ENCODE results near the gene KRTAP1-5. TPM values are rescaled to one million over a fixed set of nuclear protein-coding genes. Genes with fewer than 3 reads are reported as not detected.
"Not testable (repeated sequence)": the region's sequence is repeated elsewhere in the genome, so short reads cannot be mapped to it uniquely, and the experiment has no call there.

The KRTAP1-5 gene
- total RNA-seq, 2 donors from 2014 or later: not detected

DNA sequence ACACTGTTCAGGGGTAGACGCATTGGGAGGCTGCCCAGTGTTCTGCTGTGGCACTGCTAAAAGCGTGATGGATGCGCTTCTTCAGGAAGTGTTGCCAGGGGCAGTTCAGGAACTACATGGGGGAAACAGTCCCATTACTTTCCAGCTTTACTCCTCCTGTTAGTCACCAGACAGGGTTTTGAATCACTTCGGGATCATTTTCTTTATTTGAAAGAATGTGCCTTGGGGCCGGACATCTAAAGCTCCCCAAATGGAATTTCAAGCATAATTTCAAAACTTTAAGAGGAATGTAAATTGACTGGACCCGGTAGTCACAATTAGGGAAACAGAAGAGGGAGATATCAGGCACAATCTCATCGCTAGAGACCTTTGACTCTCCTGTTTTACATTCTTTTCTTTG is 21.4 kb upstream of the KRTAP1-5 start:
- DNase-seq (no peak), ATAC-seq (no peak)
- H3K27me3 ChIP-seq: no peaks in the 10 kb centered on the region
- H3K9me3 ChIP-seq: no peaks in the 10 kb centered on the region
- no peak overlapping the region for H3K27ac ChIP-seq
- no peaks in the 10 kb centered on the region for H3K36me3 ChIP-seq (replicated peaks in 1 of 2; ENCODE audit: insufficient read depth in 1 of 2, low read depth in 2 of 2)
- WGBS, 2 donors: 59 to 60% methylated on average over 7 of the region's 7 CpGs
- no peak for TF ChIP-seq POLR2A (IDR thresholded peaks at IDR 0.05)
- TF ChIP-seq, protein P1, sequence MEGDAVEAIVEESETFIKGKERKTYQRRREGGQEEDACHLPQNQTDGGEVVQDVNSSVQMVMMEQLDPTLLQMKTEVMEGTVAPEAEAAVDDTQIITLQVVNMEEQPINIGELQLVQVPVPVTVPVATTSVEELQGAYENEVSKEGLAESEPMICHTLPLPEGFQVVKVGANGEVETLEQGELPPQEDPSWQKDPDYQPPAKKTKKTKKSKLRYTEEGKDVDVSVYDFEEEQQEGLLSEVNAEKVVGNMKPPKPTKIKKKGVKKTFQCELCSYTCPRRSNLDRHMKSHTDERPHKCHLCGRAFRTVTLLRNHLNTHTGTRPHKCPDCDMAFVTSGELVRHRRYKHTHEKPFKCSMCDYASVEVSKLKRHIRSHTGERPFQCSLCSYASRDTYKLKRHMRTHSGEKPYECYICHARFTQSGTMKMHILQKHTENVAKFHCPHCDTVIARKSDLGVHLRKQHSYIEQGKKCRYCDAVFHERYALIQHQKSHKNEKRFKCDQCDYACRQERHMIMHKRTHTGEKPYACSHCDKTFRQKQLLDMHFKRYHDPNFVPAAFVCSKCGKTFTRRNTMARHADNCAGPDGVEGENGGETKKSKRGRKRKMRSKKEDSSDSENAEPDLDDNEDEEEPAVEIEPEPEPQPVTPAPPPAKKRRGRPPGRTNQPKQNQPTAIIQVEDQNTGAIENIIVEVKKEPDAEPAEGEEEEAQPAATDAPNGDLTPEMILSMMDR (IDR thresholded peaks at IDR 0.05): no peak
- intact Hi-C loops (cut with DNase I): no loop called here
- H3K4me3 ChIP-seq: no peak overlapping the region
- no peaks in the 10 kb centered on the region for H3K4me1 ChIP-seq

- ATAC-seq; H3K4me1 ChIP-seq; H3K9me3 ChIP-seq; H3K27me3 ChIP-seq; H3K36me3 ChIP-seq (replicated peaks in 1 of 2; ENCODE audit: insufficient read depth in 1 of 2, low read depth in 2 of 2); DNase-seq; H3K27ac ChIP-seq; intact Hi-C loops (cut with DNase I); H3K4me3 ChIP-seq: not testable (repeated sequence)
- WGBS, 2 donors: 38 to 41% methylated on average over 8 to 12 of the region's 33 CpGs
These were observed 19.9 kb upstream of the KRTAP1-5 start, which contains the start of gene KRTAP2-1 for GRCh38 chr17:41046735-41047465. Gene KRTAP2-1, minus strand, starts transcription at chr17:41047316. Its CDS starts 49 bp downstream, at chr17:41047267.

DNA sequence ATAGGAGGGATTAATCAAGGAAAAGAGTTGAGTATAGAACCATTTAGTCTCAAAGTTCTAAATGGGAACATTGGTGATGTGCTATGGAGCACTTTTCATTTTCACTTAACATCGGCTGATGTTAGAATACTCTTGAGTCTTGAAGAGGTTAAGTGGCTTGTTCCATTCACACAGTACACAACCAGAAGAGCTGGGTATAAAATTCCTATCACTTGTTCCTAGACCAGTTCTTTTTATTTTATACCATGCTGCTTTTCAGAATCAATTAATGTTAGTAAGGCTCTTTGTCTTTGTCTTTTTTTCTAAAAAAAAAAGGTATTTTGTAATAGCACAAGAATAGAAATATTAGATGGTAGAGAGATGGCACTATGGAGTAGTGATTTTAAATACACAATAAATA is 15.9 kb upstream of the KRTAP1-5 start:
- no peak overlapping the region for H3K4me3 ChIP-seq
- WGBS, 2 donors: 96 to 100% methylated on average over 1 of the region's 1 CpG
- H3K27me3 ChIP-seq: no peaks in the 10 kb centered on the region
- TF ChIP-seq, protein P1 (IDR thresholded peaks at IDR 0.05): no peak
- no peak for TF ChIP-seq POLR2A (IDR thresholded peaks at IDR 0.05)
- H3K4me1 ChIP-seq: peaks cover 13% of the 10 kb centered on the region
- no peak for DNase-seq
- no peaks in the 10 kb centered on the region for H3K9me3 ChIP-seq
- intact Hi-C loops (cut with DNase I): no loop called here
- no peak overlapping the region for H3K27ac ChIP-seq
- H3K36me3 ChIP-seq (replicated peaks in 1 of 2; ENCODE audit: insufficient read depth in 1 of 2, low read depth in 2 of 2): no peaks in the 10 kb centered on the region
- ATAC-seq: no peak

GRCh38 chr17:41040783-41041571 is 14.0 kb upstream of the KRTAP1-5 start, which contains the start of gene KRTAP1-1:
Gene KRTAP1-1, minus strand, starts transcription at chr17:41041450. Its CDS starts 53 bp downstream, at chr17:41041397.
- intact Hi-C loops (cut with DNase I); H3K36me3 ChIP-seq (replicated peaks in 1 of 2; ENCODE audit: insufficient read depth in 1 of 2, low read depth in 2 of 2); H3K4me3 ChIP-seq; H3K9me3 ChIP-seq; H3K27me3 ChIP-seq: not testable (repeated sequence)
- peaks cover 13% of the 10 kb centered on the region for H3K4me1 ChIP-seq
- TF ChIP-seq, protein P1 (IDR thresholded peaks at IDR 0.05): peak in 3 of 7 experiments; percentile 23 to 40 (median 32)
- peak; percentile 62 to 82 (median 71) for DNase-seq
- peak within 1 kb of the TSS in 3 of 4 donors; percentile 35 to 60 (median 49) for H3K27ac ChIP-seq
- ATAC-seq: peak; percentile 73
- WGBS, 2 donors: 48% methylated on average over 11 to 14 of the region's 14 CpGs

DNA sequence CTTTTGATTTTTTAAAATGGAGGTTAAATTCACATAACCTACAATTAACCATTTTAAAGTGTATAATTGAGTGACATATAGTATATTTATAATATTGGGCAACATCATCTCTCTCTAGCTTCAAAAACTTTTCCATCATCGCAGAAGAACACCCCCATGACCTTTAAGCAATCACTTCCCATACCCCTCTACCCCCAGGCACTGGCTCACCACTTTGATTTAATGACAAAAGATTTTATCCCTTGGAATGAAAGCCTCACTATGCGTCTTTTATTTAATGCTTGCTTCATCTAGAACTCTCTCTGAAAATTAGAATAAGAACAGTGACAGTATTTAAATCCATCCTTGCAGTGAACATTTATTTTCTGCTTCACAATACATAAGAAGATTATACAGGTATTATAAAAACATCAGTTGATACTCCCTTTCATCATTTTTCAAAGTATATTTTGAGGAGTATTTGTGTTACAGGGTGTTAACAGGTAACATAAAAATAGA is 10.9 kb upstream of the KRTAP1-5 start:
- Histone ChIP-seq H3K36me3 (replicated peaks in 1 of 2; ENCODE audit: insufficient read depth in 1 of 2, low read depth in 2 of 2) (no peaks in the 10 kb centered on the region), H3K4me3 (no peak overlapping the region), H3K9me3 (no peaks in the 10 kb centered on the region), H3K4me1 (peaks cover 13% of the 10 kb centered on the region), H3K27ac (no peak overlapping the region), H3K27me3 (no peaks in the 10 kb centered on the region)
- ATAC-seq (no peak), DNase-seq (no peak)
- TF ChIP-seq, protein P1 (IDR thresholded peaks at IDR 0.05): no peak
- TF ChIP-seq POLR2A (IDR thresholded peaks at IDR 0.05): no peak
- intact Hi-C loops (cut with DNase I): no loop called here
- 66 to 79% methylated on average over 2 of the region's 2 CpGs for WGBS, 2 donors

- H3K36me3 ChIP-seq (replicated peaks in 1 of 2; ENCODE audit: insufficient read depth in 1 of 2, low read depth in 2 of 2); DNase-seq; ATAC-seq; H3K27me3 ChIP-seq; H3K9me3 ChIP-seq; intact Hi-C loops (cut with DNase I); H3K4me1 ChIP-seq; H3K4me3 ChIP-seq; H3K27ac ChIP-seq: not testable (repeated sequence)
- 87 to 89% methylated on average over 7 to 10 of the region's 10 CpGs for WGBS, 2 donors
These were observed 7.4 kb upstream of the KRTAP1-5 start, which contains the start of gene KRTAP1-3 for GRCh38 chr17:41034346-41034935. Gene KRTAP1-3, minus strand, starts transcription at chr17:41034874. Its CDS starts 53 bp downstream, at chr17:41034821.

Measured in body of pancreas (tissue), 4 donors.